SH-SY5Y (cell line): ENCODE measurements around the gene ICE2.
A peak's percentile ranks its signal among the peaks of the same experiment; 100 is the strongest.

Source experiments
- GATA2 ChIP-seq: IDR thresholded peaks from 2 replicates; pipeline ENCODE4 v1.6.1; 2011; ENCODE audit warnings: mild to moderate bottlenecking, low read depth, low read length
- GATA3 ChIP-seq: IDR thresholded peaks from 2 replicates; pipeline ENCODE4 v1.6.1; 2011; ENCODE audit warnings: low read depth, mild to moderate bottlenecking, low read length, moderate library complexity

DNA sequence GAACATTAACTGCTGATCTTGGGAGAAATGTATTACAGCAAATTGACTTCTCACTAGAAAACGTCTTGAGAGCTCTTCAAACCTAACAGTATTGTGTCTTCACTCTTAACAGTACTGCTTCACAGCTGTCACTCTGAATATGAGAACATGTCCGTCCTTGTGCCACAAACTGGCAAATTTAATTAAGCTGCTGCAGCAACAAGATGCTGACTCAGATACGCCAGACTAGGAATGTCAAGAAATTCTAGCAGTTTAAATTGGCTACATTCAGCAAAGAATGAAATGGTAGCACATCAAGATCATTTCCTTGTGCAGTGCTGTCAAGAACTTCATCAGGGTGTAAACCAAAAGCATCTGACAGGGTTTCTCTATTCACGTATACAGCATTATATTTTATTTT, 7.6 kb downstream of the ICE2 start:
- TF ChIP-seq GATA3 = peak; percentile 71
- peak; percentile 86 for TF ChIP-seq GATA2
